LNCAP (cell line): ENCODE measurements around the gene ROBO1.

Experiments used
- CTCF ChIP-seq: fragments of 450-650 bp; IDR thresholded peaks from 2 replicates; pipeline ENCODE4 v1.5.1; 2017; ENCODE audit warnings: mild to moderate bottlenecking

The ROBO1 gene

GRCh38 chr3:79516795-79517194, 251.0 kb downstream of the ROBO1 start:
- no peak for TF ChIP-seq CTCF

DNA sequence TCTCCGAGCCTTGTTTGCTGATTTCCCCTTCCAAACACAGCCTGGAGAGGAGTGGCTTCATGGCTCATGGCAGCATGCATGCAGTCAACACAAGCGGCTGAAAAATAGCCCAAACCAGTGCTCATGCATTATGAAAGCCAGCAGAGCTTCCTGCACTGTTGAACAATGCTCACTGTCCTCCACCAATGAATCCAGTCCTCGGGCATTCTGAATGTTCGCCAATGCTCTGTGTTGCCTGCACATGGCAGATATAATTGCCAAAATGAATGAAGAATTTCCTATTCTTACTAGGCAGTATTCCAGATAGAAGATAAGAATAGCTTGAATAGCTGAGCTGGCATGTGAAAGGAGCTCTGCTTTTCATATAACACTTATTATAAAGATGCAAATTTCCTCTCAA, 252.7 kb downstream of the ROBO1 start:
- TF ChIP-seq CTCF: no peak

DNA sequence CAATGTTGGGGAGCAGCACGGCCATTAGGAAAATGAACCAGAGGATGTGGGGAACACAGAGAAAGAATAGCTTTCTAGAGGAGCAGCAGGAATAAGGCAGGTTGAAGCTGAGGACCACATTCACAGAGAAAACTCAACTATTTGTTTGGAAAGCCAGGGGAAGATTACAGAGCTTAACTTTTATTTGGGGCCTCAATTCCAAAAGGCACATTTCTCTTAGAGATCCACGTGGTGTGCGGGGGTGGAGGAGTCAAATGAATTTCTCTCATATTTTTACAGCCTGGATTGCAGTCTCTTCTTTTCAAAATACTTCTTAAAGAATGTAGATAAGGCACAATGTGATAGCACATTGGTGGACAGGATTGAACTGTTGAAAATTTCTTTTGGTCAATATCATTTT, 253.7 kb downstream of the ROBO1 start:
- no peak for TF ChIP-seq CTCF

DNA sequence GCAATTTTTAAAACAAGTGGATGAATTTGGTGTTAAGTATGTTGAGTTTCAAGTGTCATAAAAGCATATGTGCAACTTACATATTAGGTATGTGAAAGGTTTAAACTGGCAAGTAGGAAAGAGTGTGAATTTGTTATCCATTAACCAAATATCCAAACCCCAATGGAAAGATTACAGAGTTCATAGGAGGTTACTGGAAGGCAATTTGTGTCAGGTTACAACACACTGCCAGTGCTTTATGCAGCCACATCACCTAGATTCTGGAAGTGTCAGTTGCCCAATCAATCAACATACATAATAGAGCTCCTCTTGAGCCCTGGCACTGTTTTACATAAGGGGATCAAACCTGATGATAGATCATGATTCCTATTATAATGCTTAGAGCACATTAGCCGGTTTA, 261.0 kb downstream of the ROBO1 start:
- no peak for TF ChIP-seq CTCF

DNA sequence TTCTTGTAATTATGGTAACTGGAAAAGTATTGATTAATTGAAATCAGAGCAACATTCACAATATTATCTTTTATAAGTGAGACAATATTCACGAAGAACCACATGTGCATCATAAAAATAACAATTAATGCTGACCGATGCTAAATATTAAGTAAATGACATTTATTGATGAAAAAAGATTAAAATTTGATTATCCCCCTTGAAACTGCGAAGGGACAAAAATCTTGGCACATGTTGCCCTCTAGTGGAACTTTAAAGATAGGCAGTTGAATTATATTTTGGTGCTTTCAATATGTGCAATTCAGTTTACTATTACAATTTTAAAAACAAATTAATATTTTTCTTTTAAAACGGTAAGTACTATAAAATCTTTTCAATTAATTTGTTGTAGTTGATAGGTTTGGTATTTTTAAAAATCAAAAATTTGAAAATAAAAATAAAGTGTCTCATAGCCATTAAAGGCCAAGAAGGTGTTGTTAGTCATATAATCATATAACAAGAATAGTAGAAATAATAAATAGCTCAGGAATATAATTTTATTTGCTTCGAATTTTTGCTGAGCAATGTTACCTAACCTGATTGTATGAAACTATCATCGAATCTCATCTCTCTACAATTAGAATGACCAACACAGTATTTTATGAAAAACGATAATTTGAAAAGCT, 270.2 kb downstream of the ROBO1 start:
- TF ChIP-seq CTCF: peak; percentile 82

- TF ChIP-seq CTCF: no peak
Observed at GRCh38 chr3:79491029-79491641, 276.7 kb downstream of the ROBO1 start.

DNA sequence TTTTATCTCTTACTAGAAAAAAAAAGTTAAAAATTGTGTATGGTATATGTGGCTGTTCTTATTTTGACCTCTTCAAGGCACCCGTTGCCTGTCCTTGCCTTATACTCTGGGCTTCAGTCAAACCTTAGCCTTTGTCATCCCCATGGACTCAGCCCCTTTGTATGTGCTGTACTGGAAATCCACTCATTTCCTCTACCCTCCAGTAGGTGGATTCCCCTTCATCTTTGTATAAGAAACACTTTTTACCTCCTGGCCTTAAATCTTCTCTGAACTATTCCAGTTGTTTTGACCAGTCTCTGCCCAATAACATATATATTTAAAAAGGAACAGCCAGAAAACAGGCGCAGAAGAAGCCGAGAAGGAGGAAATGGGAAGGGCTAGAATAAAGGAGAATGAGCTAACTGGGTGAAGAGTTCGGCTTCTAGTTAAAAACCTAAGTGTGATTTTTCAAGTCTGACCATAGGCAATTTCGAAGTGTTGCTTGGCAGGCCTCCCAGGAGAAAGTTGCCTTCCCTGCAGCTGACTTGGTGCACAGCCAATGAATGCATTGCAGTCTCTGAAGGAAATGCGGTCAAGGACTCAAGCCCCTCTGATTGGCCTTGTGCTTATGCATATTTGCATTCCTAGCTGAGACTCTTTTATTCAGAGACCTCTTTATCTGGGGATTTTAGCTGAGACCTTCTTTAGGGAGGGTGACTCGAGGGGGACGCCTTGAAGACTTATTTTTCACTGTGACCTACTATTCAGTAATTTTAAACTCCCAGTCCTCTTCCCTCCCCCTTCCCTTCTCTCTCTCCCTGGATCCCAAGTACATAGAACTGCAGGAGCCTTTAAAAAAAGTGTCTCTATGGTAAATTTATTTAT, 277.4 kb downstream of the ROBO1 start:
- no peak; the same call in 1 of the 2 replicates for TF ChIP-seq CTCF
